HAP-1 (cell line): ENCODE measurements around the gene ARL6IP4.

ENCODE experiments used
- DNase-seq, 2 experiments: peaks; one replicate each; pipeline ENCODE4 v3.0.0-alpha.2; 2016 to 2020; ENCODE audit warnings: low spot score in 2 of 2
- H3K27me3 ChIP-seq: fragments of 250-450 bp; sonication (Bioruptor Pico); 2 replicates; pipeline ENCODE4 v1.5.1; 2020; ENCODE audit warnings: low read depth, mild to moderate bottlenecking, moderate library complexity
- H3K36me3 ChIP-seq: fragments of 250-450 bp; sonication (Bioruptor Pico); replicated peaks from 2 replicates; pipeline ENCODE4 v1.5.1; 2020; ENCODE audit warnings: mild to moderate bottlenecking
- H3K4me1 ChIP-seq: fragments of 250-450 bp; sonication (Bioruptor Pico); 2 replicates; pipeline ENCODE4 v1.5.1; 2020; ENCODE audit warnings: mild to moderate bottlenecking
- H3K4me3 ChIP-seq: fragments of 250-450 bp; sonication (Bioruptor Pico); 2 replicates; pipeline ENCODE4 v1.5.1; 2020; ENCODE audit warnings: mild to moderate bottlenecking, moderate library complexity
- H3K9me3 ChIP-seq: fragments of 250-450 bp; sonication (Bioruptor Pico); 2 replicates; pipeline ENCODE4 v1.5.1; 2020; ENCODE audit warnings: mild to moderate bottlenecking, moderate library complexity
- in situ Hi-C: fragments of 300-500 bp; cut with MboI; formaldehyde crosslinking; loops from 3 replicates; pipeline ENCODE4 v1.14.3; 2020; ENCODE audit warnings: low sequenced_read_pairs, inconsistent platforms, mixed read lengths

The ARL6IP4 gene

GRCh38 chr12:122965321-122965751, 15.1 kb upstream of the ARL6IP4 start:
- Histone ChIP-seq H3K4me1 (peaks cover 5% of the 10 kb centered on the region), H3K9me3 (no peaks in the 10 kb centered on the region), H3K27me3 (no peaks in the 10 kb centered on the region), H3K36me3 (peaks cover 2% of the 10 kb centered on the region), H3K4me3 (peak overlapping the region; percentile 45)
- DNase-seq, result no peak
- in situ Hi-C loops, result no loop called here

- in situ Hi-C loops, result no loop called here
- Histone ChIP-seq H3K4me1 (peaks cover 5% of the 10 kb centered on the region), H3K27me3 (no peaks in the 10 kb centered on the region), H3K4me3 (peak within 1 kb of the TSS; percentile 45), H3K9me3 (no peaks in the 10 kb centered on the region), H3K36me3 (peaks cover 2% of the 10 kb centered on the region)
- DNase-seq, result peak; percentile 96 to 99
Measured at GRCh38 chr12:122965851-122966742, 14.4 kb upstream of the ARL6IP4 start, which contains the start of gene ABCB9. Gene ABCB9 (minus strand): TSS chr12:122966463. CDS start chr12:122960235, 6,228 bp downstream.

GRCh38 chr12:122966743-122967550, 13.5 kb upstream of the ARL6IP4 start:
- peaks cover 2% of the 10 kb centered on the region for H3K36me3 ChIP-seq
- no peak overlapping the region for H3K4me3 ChIP-seq
- DNase-seq, result no peak
- no peaks in the 10 kb centered on the region for H3K9me3 ChIP-seq
- no peaks in the 10 kb centered on the region for H3K27me3 ChIP-seq
- H3K4me1 ChIP-seq, result peaks cover 5% of the 10 kb centered on the region
- in situ Hi-C loops, result no loop called here

GRCh38 chr12:122968104-122968503, 12.4 kb upstream of the ARL6IP4 start:
- Histone ChIP-seq H3K27me3 (no peaks in the 10 kb centered on the region), H3K9me3 (no peaks in the 10 kb centered on the region), H3K4me3 (no peak overlapping the region), H3K36me3 (peaks cover 2% of the 10 kb centered on the region), H3K4me1 (peaks cover 5% of the 10 kb centered on the region)
- DNase-seq, result no peak
- in situ Hi-C loops, result no loop called here

GRCh38 chr12:122969676-122970075, 10.8 kb upstream of the ARL6IP4 start:
- H3K27me3 ChIP-seq, result no peaks in the 10 kb centered on the region
- no peaks in the 10 kb centered on the region for H3K9me3 ChIP-seq
- H3K36me3 ChIP-seq, result no peaks in the 10 kb centered on the region; the same call in 1 of the 2 replicates
- in situ Hi-C loops, result no loop called here
- H3K4me3 ChIP-seq, result no peak overlapping the region
- no peak for DNase-seq
- H3K4me1 ChIP-seq, result peaks cover 7% of the 10 kb centered on the region

GRCh38 chr12:122974274-122974891, 6.1 kb upstream of the ARL6IP4 start:
- Histone ChIP-seq H3K4me3 (peak overlapping the region; percentile 75), H3K4me1 (peaks cover 10% of the 10 kb centered on the region), H3K36me3 (peaks cover 13% of the 10 kb centered on the region), H3K27me3 (no peaks in the 10 kb centered on the region), H3K9me3 (no peaks in the 10 kb centered on the region)
- DNase-seq, result peak; percentile 96 to 99
- in situ Hi-C loops, result no loop called here

GRCh38 chr12:122974892-122975789, 5.3 kb upstream of the ARL6IP4 start, which contains the start of gene OGFOD2:
Gene OGFOD2 (plus strand): TSS chr12:122975244. CDS start chr12:122975252, 8 bp downstream.
- in situ Hi-C loops, result no loop called here

GRCh38 chr12:122975790-122976647, 4.5 kb upstream of the ARL6IP4 start:
- Histone ChIP-seq H3K4me3 (peak overlapping the region; percentile 75), H3K27me3 (no peaks in the 10 kb centered on the region), H3K36me3 (peaks cover 13% of the 10 kb centered on the region), H3K9me3 (no peaks in the 10 kb centered on the region), H3K4me1 (peaks cover 16% of the 10 kb centered on the region)
- in situ Hi-C loops, result no loop called here
- no peak for DNase-seq

More at GRCh38 chr12:122974892-122975789, 5.3 kb upstream of the ARL6IP4 start, which contains the start of gene OGFOD2:
- peaks cover 13% of the 10 kb centered on the region for H3K36me3 ChIP-seq
- H3K9me3 ChIP-seq, result no peaks in the 10 kb centered on the region
- no peaks in the 10 kb centered on the region for H3K27me3 ChIP-seq
- H3K4me1 ChIP-seq, result peaks cover 16% of the 10 kb centered on the region
- peak; percentile 83 to 96 for DNase-seq
- peak within 1 kb of the TSS; percentile 75 for H3K4me3 ChIP-seq

GRCh38 chr12:122976648-122976975, 3.9 kb upstream of the ARL6IP4 start:
- H3K36me3 ChIP-seq, result peaks cover 15% of the 10 kb centered on the region
- no peak for DNase-seq
- peaks cover 18% of the 10 kb centered on the region for H3K4me1 ChIP-seq
- H3K27me3 ChIP-seq, result no peaks in the 10 kb centered on the region
- in situ Hi-C loops, result no loop called here
- no peaks in the 10 kb centered on the region for H3K9me3 ChIP-seq
- no peak overlapping the region for H3K4me3 ChIP-seq

- in situ Hi-C loops, result no loop called here
- H3K36me3 ChIP-seq, result peaks cover 21% of the 10 kb centered on the region
- peaks cover 20% of the 10 kb centered on the region for H3K4me1 ChIP-seq
Measured at GRCh38 chr12:122977153-122977552, 3.3 kb upstream of the ARL6IP4 start.

GRCh38 chr12:122977655-122978392, 2.7 kb upstream of the ARL6IP4 start:
- H3K27me3 ChIP-seq, result no peaks in the 10 kb centered on the region
- H3K4me1 ChIP-seq, result peaks cover 20% of the 10 kb centered on the region
- H3K36me3 ChIP-seq, result peaks cover 27% of the 10 kb centered on the region
- no peak for DNase-seq
- H3K9me3 ChIP-seq, result no peaks in the 10 kb centered on the region
- in situ Hi-C loops, result no loop called here
- no peak overlapping the region for H3K4me3 ChIP-seq

More at GRCh38 chr12:122977153-122977552, 3.3 kb upstream of the ARL6IP4 start:
- Histone ChIP-seq H3K4me3 (no peak overlapping the region), H3K9me3 (no peaks in the 10 kb centered on the region), H3K27me3 (no peaks in the 10 kb centered on the region)
- no peak for DNase-seq
